HG02763 (cell line): Measurements from ENCODE around the gene ADCYAP1R1.

Experiments used
- ATAC-seq: cut with Tn5 transposase; IDR thresholded peaks from one replicate; pipeline ENCODE4 v1.9.1; 2021; ENCODE audit warnings: mild to moderate bottlenecking, moderate library complexity; ENCODE audit not compliant: unreplicated experiment

The ADCYAP1R1 gene

DNA sequence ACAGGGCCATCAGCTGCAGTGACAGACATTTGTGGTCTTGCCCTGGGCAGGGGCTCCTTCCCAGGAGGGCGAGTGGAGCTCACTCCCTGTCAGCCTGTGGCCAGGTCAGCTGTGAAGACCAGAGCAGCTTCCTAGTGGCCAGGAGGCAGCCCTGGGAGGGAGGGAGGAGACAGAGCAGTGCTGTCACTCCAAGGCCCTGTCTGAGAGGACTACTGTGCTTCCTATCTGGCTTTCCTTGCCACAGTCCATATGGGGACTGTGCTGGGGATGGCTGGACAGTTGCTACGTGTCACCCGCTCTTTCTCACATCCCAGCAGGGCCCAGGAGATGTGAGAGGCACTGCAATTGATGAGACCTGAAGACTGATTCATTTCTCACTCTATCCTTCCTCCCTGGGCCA lies 15.2 kb upstream of the ADCYAP1R1 start:
- ATAC-seq, result no peak

DNA sequence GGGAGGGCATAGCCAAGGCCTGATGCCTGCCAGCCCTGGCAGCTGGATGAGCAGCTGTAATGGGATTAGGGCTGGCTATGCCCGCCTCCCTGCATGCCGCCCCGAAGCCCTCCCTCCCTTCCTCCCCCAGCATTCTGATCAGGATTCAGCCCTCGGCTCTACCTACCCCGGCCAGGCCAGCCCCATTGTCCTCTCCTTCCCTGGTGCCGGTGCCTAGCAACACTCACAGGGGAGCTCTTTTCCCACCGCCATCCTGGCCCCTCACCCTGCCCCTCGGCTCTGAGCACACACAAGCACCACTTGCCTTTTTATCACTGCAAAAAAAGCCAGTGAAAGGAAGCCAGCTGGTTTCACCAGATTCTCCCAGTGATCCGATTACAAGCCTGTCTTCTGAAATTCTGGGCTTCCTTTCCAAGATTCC lies 9.0 kb upstream of the ADCYAP1R1 start:
- ATAC-seq, result no peak

- no peak for ATAC-seq
Observed at GRCh38 chr7:31044529-31044928, 7.6 kb upstream of the ADCYAP1R1 start.

GRCh38 chr7:31046723-31047122 lies 5.4 kb upstream of the ADCYAP1R1 start:
- ATAC-seq, result no peak

- no peak for ATAC-seq
Observed at GRCh38 chr7:31047313-31048146, 4.6 kb upstream of the ADCYAP1R1 start.

DNA sequence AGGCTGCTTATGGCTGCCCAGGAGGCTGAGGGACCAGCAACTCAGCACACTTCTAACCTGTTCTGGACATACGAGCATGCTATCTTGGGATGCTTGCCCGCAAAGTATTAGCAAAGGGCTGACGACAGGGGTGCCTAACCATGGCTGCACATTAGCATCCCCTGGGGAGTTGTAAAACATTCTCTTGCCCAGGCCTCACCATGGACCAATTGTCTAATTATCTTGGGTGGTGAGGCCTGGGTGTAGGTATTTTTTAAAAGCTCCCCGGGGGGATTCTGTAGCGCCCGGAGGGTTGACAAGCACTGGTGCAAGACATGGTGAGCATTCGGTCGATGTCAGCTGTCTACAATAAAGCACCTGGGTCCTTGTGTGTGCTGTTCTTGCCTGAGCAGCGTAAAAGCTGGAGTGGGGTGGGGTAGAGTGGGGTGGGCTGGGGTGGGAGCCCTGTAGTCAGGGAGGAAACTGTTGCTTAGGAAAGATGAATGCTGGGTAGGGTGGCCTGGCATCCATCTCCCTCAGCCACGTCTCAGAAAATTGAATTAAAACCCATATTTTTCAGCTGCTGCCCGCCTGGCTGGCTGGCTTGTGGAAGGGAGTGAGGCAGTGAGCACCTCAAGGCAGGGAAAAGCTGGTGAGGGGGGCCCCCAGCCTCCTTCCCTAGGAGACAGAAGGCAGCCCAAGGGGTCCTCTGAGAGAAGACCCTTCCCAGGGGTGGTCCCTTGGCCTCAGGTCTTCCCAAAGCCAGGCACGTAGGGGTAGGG lies 2.9 kb upstream of the ADCYAP1R1 start:
- ATAC-seq, result no peak

DNA sequence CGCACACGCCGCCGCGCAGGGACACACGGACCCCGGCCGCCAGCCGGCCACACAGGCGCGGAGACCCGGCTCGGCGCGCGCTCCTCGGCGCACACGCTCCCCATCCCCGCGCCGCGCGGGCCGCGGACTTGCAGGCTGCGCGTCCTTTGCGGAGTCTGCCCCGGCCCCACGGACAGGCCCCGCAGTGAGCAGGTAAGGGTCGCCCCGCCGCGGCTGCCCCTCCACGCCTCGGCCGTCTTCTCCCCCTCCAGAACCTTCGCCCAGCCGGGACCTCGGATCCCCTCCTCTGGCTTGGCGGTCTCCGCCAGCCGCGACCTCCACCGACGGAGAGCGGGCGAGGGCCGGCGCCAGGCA lies 356 bp downstream of the ADCYAP1R1 start:
- no peak for ATAC-seq

DNA sequence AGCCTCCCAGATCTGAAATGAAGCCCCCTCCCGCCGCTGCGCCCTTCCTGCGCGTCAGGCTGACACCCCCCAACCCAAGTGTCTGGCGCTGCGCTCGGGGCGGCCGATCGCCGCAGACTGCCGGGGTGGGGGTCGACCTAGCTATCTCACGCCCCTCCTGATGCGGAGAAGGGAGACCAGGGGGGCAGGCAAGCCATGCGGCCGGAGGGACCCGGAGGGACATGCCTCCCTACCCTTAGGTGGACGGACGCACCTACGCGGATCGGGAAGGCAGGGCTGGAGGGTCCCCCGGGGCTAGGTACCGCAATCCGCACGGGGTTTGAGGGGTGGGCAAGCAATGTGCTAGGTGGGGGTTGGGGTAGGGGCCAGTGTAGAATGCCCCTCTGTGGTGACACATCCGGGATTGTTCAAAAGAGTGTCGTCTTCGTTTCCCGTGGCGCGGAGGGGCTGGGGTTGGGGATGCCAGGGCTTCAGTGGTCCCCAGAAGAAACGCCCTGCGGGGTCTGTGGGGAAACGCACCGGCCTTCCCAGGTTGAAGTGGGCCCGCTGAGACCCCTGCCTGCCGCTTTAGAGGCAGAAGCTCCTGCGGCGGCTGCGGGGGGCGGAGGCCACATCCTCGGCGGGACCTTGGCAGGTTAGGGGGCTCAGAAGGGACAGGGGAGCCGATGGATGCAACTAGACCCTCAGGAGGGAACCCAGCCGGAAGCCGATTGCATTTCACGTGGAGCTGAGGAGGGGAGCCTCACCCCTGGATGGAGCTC lies 913 bp downstream of the ADCYAP1R1 start:
- no peak for ATAC-seq

DNA sequence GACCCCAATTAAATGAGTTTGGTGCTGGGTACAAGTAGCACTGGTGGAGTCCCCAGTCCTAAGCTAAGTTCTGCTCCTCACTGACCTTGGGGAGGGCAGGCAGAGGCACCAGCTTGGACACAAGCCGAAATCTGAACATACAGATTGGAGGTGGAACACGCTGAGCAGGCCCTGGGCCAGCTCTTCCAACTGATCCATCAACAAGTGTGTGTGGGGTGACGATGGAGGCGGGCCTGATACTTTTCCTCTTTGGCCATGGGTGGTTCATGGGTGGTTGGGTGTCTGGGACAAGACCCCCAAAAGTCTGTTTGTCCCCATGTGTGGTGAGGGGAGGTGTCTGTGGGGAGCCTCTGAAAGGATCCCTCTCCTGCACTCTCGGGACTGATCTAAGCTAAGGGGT lies 1.9 kb downstream of the ADCYAP1R1 start:
- ATAC-seq, result no peak

DNA sequence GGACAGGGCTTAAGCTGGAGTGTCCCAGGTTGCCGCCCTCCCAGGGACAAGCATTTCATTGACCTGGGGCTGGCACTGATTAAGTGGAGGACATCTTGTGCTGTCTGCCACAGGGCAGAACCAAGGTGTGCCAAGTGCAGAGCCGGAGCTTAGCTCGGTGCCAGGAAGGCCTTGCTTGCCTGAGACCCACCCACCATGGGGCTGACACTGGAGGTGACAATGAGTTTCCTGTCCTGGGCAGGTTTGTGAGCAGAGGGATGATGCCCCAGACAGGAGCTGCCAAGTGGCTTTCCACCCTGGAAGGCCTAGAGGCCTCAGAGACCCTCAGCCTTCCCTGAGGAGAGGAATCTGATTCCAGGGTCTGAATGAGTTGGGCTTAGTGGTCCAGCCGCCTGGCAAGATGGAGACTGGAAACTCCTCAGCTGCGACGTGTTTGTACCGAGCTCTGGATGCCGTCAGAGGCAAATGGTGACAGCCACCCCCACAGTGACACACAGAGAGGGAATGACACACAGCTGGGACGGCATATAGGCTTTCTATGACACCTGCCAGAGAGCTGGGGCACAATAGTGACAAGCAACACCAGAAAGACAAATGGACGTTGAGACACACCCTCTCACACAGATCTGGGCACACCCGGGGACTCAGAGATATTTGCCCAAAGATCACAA lies 2.6 kb downstream of the ADCYAP1R1 start:
- ATAC-seq, result no peak

DNA sequence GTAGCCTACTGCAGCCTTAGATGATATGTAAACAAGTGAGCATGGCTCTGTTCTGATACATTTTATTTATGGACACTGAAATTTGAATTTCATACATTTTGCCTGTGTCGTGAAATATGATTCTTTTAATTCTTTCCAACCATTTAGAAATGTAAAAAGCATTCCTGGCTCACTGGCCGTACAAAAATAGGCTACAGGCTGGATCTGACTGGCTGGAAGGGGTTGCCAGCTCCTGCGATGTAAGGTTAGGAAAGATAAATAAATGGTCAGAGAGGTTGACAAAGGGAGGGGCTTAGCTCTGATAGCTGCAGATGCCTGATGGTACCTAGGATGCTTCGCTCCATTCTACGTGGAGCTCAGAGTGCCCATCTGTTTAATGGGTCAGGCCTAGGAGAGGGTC lies 3.4 kb downstream of the ADCYAP1R1 start:
- ATAC-seq, result no peak

- ATAC-seq, result no peak
Observed at GRCh38 chr7:31056775-31057346, 4.8 kb downstream of the ADCYAP1R1 start.

GRCh38 chr7:31058122-31058521 lies 6.0 kb downstream of the ADCYAP1R1 start:
- ATAC-seq, result no peak

- no peak for ATAC-seq
Observed at GRCh38 chr7:31058688-31059087, 6.6 kb downstream of the ADCYAP1R1 start.

DNA sequence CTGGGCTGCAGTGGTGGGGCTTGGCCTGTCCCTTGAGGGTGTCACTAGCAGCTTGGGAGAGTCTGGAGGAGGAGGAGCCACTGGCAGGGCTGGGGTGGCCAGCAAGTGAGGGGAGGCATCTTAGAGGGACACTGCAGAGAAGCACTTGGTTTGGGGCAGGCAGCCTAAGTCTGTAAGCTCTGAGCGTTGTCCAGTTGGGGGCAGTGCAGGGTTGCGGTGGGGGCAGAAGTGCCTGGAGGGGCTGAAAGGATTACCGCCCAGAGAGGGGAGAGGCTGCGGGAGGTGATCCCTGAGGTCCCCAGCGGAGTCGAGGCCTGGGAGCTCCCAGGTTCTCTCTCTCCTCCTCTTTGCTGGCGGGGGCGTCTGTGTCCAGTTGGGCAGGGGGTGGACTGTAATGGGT lies 7.4 kb downstream of the ADCYAP1R1 start:
- no peak for ATAC-seq

GRCh38 chr7:31061185-31061584 lies 9.1 kb downstream of the ADCYAP1R1 start:
- ATAC-seq, result no peak

DNA sequence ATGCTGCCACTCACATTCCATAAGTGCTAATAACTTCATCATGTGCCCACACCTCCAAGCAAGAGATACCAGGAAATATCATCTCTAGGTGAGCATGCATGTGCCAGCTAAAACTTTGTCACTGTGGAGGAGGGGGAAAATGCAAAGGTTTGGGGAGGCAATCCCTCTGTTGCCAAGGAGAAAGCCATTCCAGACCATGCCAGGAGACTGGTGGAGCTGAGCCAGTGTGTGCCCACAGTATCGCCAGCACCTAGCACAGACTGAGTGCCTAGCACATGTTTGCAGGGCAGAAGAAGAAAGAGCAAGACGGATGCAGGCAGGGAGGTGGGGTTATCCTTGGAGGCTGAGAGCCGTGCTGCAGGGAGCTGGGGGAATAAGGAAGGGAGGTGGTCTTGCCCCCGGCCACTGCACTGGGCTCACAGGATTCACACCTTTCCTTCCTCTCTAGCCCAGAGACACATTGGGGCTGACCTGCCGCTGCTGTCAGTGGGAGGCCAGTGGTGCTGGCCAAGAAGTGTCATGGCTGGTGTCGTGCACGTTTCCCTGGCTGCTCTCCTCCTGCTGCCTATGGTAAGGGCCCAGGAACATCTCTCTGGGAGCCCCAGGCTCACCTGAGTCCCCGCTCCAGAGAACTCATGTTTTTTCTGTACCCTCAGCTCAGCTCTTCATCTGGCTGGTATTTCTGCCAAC lies 10.8 kb downstream of the ADCYAP1R1 start:
- ATAC-seq, result no peak

GRCh38 chr7:31065021-31065593 lies 13.0 kb downstream of the ADCYAP1R1 start:
- no peak for ATAC-seq

DNA sequence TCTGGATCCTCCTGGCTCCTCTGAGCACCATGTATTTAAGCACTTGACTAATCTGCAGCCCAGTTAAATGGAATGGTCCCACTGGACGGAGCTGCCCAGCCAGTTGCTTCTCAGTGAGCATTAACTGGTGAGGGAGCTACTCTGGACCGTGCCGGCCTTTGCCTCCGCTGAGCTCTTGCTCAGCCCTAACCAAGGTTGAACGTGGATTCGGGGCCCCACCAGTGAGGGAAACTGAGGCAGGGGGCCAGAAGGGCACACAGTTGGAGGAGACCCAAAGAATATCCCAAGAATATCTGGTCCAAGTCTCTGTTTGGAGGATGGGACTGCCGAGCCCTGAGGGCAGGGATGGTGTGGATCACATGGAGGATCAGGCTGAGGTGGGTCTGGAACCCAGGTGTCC lies 13.7 kb downstream of the ADCYAP1R1 start:
- no peak for ATAC-seq
